ENCODE results near the gene ATL3.
"Not testable (repeated sequence)": the region's sequence is repeated elsewhere in the genome, so short reads cannot be mapped to it uniquely, and the experiment has no call there.

The ATL3 gene

DNA sequence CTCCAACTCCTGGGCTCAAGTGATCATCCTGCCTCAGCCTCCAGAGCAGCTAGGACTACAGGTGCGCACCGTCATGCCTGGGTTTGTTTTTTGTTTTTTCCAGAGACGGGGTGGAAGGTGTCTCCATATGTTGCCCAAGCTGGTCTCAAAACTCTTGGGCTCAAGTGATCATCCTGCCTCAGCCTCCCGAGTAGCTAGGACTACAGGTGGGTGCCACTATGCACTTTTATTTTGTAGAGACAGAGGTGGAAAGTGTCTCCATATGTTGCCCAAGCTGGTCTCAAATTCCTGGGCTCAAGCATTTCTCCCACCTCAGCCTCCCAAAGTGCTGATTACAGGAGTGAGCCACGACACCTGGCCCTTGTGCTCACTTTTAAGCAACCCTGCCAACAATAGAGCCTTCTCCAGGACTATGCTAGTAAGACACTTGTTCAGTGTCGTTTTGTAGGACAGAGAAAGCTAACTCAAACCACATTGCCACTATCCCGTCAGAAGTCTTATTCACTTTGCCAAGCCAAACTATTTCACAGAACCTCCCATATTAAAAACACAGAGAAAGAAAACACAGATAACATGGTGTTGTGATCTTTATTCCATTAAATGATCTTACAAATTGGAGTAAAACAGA, 47.5 kb downstream of the ATL3 start:
- DNase-seq (ENCODE audit: low spot score): peak; percentile 21
- Histone ChIP-seq H3K27ac (no peak overlapping the region), H3K4me3 (no peak overlapping the region)
- TF ChIP-seq, protein P1, sequence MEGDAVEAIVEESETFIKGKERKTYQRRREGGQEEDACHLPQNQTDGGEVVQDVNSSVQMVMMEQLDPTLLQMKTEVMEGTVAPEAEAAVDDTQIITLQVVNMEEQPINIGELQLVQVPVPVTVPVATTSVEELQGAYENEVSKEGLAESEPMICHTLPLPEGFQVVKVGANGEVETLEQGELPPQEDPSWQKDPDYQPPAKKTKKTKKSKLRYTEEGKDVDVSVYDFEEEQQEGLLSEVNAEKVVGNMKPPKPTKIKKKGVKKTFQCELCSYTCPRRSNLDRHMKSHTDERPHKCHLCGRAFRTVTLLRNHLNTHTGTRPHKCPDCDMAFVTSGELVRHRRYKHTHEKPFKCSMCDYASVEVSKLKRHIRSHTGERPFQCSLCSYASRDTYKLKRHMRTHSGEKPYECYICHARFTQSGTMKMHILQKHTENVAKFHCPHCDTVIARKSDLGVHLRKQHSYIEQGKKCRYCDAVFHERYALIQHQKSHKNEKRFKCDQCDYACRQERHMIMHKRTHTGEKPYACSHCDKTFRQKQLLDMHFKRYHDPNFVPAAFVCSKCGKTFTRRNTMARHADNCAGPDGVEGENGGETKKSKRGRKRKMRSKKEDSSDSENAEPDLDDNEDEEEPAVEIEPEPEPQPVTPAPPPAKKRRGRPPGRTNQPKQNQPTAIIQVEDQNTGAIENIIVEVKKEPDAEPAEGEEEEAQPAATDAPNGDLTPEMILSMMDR (IDR thresholded peaks at IDR 0.05): no peak

DNA sequence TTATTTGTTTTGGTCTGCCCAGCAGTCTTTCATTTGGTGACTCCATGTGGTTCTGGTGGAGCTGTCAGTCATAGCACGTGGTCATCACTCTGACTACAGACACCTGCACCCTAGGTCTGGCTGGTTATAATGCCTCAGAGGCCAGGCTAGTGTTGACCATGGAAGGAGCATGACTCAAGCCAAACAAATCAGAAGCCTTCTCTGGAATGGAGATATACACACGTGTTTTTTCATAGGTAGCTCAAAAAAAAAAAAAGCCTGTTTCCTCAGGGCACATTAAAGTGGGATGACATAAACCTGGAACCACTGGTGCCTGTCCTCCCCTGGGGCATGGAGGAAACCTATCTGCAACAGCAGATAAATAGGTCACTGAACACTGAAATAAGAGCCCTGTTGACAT, 48.9 kb downstream of the ATL3 start:
- no peak overlapping the region for H3K27ac ChIP-seq

DNA sequence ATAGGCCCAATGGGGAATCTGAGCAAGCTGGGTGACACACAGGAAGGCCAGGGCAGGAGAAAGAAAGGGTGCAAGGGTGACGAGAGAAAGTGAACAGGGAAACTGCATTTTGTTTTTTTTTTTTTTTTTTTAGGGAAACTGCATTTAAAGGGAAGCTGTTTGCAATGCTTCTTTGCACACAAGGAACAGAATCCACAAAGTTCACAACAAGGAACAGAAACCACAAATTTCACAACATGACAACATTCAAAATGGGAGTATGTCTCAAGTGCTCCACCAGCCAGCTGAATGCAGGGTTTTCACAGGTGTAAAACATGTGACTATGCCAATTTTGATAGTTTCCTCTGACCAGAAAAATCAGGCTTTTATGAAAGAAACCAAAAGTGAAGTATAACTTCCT, 50.1 kb downstream of the ATL3 start:
- peak overlapping the region in 1 of 2 donors; percentile 37 for H3K27ac ChIP-seq

More for the DNA sequence above, 48.9 kb downstream of the ATL3 start:
- DNase-seq (ENCODE audit: low spot score): peak; percentile 21
- H3K4me3 ChIP-seq: no peak overlapping the region
- TF ChIP-seq, protein P1 (IDR thresholded peaks at IDR 0.05): no peak

DNA sequence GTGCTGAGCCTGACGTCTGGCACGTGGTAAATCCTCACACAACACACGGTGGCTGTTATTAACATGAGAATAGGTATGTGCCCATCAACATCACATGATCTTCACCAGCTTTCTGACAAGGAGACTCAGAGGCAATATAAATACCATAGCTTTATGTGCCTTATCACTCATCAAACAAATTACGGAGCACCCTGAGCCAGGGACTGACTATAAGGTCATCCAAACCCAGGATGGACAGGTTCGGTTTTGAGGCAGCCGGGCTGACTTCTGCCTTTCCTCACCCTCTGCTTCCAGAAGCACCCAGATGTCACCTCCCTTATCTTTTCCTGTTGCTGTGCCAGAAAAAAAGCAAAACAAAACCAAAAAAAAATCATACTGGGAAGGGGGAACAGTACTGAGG, 51.2 kb downstream of the ATL3 start:
- TF ChIP-seq, protein P1 (IDR thresholded peaks at IDR 0.05): no peak
- DNase-seq (ENCODE audit: low spot score): peak; percentile 31
- Histone ChIP-seq H3K4me3 (no peak overlapping the region), H3K27ac (no peak overlapping the region)

More for the DNA sequence above, 50.1 kb downstream of the ATL3 start:
- DNase-seq (ENCODE audit: low spot score): peak; percentile 19
- H3K4me3 ChIP-seq: no peak overlapping the region
- TF ChIP-seq, protein P1 (IDR thresholded peaks at IDR 0.05): no peak

DNA sequence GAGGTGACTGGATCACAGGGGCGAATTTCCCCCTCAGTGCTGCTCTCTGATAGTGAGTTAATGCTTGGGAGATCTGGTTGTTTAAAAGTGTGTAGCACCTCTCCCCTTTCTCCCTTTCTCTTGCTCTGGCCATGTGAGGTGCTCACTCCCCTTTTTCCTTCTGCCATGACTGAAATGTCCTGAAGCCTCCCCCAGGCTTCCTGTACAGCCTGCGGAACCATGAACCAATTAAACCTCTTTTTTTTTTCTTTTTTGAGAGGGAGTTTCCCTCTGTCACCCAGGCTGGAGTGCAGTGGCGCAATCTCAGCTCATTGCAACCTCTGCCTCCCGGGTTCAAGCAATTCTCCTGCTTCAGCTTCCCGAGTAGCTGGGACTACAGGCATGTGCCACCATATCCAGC, 53.5 kb downstream of the ATL3 start:
- peak; percentile 22 for DNase-seq (ENCODE audit: low spot score)
- H3K4me3 ChIP-seq, H3K27ac ChIP-seq: not testable (repeated sequence)

GRCh38 chr11:63616953-63617352, 54.2 kb downstream of the ATL3 start:
- DNase-seq (ENCODE audit: low spot score): no peak
- no peak overlapping the region for H3K4me3 ChIP-seq
- H3K27ac ChIP-seq: no peak overlapping the region
- TF ChIP-seq, protein P1 (IDR thresholded peaks at IDR 0.05): no peak

DNA sequence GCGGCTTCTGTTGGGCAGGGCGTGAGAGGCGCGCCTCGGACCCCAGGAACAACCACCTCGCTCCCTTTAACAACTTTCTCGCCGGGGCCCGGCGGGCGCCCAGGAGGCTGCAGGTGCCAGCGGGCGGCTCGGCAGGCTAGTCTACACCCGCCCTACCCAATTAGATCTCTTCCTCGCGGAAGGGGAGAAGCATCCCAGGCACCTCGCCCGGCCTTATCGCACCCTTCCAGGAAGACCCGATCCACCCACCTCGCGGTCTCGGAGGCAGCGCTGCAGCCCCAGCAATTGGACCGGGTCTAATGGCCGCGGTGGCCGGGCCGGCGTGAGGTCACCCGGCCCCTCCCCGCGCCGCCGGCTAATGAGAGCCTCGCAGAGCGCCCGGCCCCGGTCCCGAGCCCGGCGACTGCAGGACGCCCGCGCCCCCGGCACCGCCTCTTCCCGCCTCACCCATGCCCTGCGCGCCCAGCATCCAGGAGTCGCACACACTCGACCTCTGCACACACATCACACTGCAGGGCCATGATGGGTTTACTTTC, 57.0 kb downstream of the ATL3 start, which contains the start of gene PLAAT3:
TSS of gene PLAAT3 (minus strand) at position 298 of the 536 bp plus-strand sequence. CDS start 419 bp downstream, outside the sequence.
- H3K4me3 ChIP-seq: peak within 1 kb of the TSS; percentile 91
- peak within 1 kb of the TSS; percentile 73 to 91 for H3K27ac ChIP-seq
- peak; percentile 87 for DNase-seq (ENCODE audit: low spot score)
- TF ChIP-seq, protein P1 (IDR thresholded peaks at IDR 0.05): no peak
